Stimulated activated CD8-positive, alpha-beta memory T cell treated with anti-CD3 and anti-CD28 coated beads, Interleukin-4, amount 100 ng/mL, for 1 hour (primary cell): ENCODE results near the gene HOXC4.

Experiments
- DNase-seq, 2 donors: peaks; one replicate each; pipeline ENCODE4 v3.0.0-alpha.2; 2020; ENCODE audit warnings: low read depth in 2 of 2, low spot score in 1 of 2

The HOXC4 gene

DNA sequence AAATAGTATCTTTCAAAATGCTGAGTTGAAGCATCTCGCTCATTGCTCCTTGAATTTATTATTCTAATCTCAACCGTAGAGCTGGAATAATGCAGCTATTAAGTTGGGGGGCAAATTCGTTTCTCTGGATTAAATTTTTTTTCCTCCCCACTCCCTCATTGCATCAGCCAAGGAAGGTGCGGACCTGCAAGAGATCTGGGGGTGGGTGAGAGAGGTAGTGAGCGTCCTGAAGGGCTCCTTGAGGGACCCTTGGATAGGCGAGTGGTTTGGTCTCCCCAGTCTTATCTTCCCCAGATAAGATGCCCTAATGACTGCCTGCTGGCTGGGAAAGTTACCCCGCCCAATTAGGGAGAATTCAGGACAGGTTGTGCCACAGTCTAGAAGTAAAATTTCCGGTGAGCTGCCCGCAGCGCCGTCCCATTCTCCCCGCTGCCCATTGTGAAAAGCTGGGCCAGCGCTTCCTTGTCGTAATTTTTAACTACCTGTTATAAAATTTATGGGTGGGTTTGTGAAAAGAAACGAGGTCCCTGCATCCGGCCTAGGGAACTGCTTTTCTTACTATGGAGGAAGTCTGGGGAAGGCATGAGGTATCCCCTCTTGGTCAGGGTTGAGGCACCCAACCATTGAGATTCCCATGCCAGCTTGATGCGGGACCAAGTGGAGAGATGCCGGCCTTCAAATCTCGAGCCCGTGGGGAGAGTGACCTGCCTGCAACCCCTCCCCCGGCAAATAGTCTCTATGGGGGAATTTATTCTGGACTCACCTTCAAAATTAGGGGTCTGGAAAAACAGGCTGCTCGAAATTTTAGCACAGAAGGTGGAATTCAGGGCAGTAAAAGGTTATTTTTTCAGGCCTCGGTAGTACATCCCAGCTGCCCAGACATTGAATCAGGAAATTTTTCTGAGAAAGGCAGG is 38.4 kb upstream of the HOXC4 start:
- no peak for DNase-seq

DNA sequence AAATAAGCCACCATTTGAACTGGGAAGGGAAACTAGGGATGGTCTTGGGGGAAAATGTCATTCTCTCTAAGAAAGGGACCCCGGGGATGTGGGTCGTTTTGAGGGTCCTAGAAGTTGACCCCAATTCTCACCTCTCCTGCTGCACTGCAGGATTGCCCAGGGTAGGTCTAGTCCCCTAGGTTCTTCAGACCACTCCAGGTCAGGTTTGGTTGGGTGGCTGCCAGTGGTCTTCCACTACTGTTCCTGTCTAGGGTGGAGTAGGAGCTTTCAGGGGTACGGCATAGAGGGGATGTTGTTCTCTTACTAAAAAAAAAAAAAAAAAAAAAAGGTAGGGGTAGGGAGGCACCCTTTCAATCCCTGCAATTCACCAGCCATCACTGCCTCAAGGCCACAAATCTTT is 37.6 kb upstream of the HOXC4 start:
- DNase-seq = no peak

DNA sequence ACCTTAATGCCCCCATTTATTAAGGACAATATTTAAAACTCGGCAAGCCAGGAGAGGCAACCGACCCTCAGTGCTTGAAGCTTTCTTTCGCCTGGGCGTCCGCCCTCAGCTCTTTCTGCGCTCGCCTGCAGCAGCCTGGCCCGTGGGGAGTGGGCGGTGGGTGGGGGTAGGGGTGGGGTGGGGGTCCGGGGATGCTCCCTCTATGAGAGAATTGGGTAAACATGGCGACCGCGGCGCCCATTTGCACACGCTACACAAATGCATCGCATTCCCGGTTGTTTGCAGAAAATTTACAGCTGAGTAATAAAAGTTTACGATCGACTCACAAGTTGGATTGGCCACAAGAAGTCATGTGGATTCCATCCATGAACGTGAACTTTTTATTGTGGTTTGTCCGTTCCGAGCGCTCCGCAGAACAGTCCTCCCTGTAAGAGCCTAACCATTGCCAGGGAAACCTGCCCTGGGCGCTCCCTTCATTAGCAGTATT is 37.1 kb upstream of the HOXC4 start:
- DNase-seq = no peak

DNA sequence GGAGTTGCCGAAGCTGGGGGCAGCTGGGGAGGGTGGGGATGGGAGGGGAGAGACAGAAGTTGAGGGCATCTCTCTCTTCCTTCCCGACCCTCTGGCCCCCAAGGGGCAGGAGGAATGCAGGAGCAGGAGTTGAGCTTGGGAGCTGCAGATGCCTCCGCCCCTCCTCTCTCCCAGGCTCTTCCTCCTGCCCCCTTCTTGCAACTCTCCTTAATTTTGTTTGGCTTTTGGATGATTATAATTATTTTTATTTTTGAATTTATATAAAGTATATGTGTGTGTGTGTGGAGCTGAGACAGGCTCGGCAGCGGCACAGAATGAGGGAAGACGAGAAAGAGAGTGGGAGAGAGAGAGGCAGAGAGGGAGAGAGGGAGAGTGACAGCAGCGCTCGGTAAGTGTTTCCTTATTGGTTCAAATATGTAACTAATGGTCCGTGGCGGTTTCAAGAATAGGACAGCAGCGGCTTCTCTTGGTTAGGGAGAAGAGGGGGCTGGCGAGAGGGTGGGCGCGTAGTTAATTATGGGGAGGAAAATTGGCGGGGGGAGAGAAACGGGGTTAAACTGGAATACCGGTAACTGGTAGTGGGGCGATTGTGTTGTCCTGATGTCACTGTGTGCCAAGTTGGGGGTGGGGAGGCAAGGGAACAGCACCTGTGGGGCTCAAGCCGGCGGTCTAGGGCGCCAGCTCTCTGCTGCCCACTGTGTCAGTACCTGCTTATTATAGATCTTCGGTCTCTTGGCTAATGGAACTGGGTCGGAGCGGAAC is 36.4 kb upstream of the HOXC4 start:
- no peak for DNase-seq

DNA sequence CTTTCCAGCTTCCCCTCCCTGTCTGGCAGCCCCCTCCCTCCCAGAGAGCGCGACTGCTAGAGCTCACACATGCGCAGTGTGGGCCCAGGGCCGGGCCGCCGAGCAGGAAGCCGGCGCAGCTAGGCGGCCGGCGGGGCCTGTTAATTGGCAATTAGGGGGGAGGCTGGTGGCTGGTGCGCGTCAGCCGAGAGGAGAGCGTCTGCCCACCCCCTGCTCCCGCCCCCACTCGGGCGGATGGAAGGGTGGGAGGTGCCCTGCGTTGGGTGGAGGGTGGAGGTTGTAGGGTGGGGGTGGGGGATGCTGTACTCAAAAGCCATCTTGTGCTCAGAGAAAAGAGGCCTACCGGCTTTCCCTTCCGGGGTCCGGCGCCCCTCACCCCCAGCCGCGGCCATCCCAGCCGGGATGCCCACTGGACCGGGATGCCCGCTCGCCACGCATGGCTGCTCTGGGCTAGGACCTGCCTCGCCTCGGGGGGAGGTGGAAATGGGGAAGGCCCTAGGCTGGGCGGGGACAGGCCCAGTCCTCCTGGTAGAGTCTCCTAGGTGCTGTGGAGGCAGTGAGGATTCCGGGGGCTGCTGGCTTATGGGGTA is 35.7 kb upstream of the HOXC4 start:
- peak; percentile 26 to 55 for DNase-seq

DNA sequence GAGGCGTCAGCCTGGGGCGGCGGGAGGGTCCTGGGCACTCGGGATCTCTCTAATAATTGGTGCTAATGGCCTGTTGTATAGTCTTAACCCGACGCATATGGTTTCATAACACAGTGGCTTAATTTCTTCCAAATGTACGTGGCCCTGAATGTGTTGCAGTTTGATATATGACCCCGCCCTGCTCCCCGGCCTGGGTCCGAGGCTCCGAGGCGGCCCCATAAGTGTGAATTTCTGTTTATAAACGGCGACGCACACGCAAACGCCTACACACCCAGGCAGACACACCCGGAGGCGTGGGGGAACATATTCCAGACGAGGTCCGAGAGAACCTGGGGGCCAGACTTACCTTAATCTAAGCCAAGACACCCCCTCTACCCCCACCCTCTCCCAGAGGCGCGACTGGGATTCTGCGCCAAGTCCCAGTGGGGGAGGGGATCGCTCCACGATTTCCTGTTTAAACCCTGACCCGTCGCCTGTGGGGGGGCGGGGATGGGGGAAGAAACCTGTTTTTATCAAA is 35.1 kb upstream of the HOXC4 start:
- no peak for DNase-seq

- no peak for DNase-seq
These were observed 34.4 kb upstream of the HOXC4 start for GRCh38 chr12:54019091-54019811.

DNA sequence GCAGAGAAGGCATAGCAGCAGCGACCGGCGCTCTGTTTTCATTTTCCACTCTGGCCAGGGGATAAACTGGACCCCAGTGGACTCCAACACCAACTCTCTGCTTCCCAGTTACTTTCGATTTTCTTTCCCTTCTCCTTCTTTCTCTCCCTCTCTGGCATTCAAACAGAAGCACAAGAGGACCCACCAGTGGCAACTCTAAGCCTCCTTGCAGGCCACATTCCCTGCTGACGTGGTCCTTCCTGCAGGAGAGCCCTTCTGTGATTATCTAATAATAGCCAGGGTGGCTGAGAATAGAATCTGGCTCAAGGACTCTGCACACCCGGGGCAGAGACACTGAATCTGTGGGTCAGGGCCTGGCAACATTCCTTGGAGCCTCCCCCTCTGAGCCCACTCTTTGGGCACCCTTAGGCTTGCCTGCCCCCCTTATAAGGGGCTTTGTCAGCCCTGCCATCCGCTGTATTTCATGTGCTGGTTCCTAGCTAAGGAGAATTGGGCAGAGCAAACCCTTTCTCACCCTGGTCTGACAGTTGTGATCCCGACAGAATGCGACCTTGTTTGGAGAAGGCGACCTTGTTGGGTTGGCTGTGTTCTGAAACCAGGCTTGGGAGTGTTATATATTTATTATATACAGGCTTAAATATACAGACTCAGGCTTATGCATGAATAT is 33.6 kb upstream of the HOXC4 start:
- DNase-seq = no peak

- no peak for DNase-seq
These were observed 32.8 kb upstream of the HOXC4 start for GRCh38 chr12:54020591-54021405.

- no peak for DNase-seq
These were observed 32.1 kb upstream of the HOXC4 start for GRCh38 chr12:54021432-54022013.

GRCh38 chr12:54022960-54023884 is 30.4 kb upstream of the HOXC4 start:
- DNase-seq = no peak

DNA sequence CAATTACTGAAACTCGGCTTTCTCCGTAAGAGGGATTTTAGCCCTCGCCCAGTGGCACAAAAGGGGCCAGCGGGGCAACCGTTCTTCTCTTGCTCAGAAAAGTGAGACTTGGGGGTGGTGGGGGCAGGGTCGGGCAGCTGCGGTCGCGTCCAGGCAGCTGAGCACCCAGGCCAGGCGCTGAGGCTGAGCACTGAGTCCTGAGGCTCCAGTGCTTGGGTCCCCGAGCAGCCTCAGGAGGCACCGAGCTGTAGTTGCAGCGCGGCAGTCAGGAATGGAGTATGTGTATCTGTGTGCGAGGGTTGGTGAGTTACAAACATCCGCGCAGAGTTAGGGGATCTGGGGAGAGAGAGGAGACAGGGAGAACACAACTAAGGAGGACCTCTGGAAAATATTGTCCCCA is 29.5 kb upstream of the HOXC4 start:
- no peak for DNase-seq

GRCh38 chr12:54024581-54025305 is 28.9 kb upstream of the HOXC4 start:
- no peak for DNase-seq

DNA sequence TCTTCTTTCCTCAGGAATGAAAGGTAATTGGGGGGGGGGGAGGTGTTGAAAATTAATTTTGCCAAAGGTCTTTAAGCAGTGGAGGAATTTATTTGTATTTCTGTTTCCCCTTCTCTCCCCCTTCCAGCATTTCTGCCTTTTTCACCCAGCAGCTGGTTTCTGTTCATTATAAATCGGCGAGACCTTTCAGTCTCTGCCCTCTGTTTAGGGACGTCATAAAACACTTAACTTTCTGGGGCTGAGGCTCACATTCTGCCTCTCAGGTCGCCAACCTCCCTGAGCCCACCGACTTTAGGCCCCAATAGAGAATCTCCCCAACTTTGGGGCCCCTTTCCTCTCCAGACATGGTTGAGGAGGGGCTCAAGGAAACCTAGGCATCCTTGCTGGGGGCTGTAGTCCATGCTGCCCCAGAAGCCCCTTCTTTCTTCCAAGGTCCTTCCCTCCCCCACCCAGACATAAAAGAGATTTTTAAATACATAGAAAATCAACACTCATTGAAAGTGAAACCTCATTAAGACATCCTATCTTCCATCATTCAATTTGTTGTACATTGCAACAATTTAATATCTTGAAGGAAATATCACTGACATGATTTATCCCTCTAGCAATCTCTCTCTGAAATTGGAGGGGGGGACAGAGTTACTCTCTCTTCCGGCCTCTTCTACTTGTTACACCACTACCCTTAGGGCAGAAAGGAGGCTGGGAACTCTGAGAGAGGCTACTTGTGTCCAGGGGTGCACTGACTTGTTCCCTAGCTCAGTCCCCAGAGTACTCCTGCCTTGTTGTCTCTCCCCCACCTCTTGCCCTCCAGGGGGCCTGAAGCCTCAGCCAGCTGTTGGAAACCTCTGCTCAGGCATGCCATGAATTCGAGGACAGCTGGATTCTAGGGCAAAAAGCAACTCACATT is 27.9 kb upstream of the HOXC4 start:
- no peak for DNase-seq

DNA sequence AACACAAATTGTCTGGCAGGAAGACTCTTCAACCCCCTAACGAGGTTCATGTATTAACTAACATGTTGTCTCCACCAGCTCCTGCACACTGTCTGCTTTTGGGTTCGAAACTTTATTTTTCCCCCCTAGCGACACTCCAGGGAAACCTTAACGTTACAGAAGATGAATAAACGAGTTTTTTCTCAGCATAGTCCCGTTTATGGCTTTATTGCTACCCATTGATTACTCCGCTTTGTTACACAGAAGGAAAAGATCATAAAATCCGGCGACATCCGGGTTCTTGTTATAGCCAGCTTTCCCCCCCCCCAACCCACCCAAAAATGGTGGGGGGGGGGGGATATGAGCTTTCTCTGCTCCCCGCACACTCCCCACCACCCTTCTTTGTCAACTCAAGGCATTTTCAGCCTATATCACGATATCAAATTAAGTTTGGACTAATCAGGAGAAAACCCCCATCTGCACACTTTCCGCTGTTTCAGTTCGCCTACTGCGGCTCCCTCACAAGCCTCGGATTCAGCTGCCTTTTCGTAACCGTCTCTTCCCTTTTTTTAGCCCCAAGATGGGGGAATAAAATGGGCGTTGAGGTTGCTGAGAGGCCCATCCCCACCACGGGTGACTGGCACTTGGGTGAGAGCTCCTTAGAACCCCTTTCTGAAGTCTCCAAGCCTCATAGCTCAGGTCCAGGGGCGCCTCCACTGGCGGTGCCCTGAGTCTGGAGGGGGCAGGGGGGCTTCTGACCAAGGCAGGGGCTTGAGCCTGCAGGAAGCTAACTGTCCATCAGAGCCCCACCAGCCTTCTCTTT is 26.8 kb upstream of the HOXC4 start:
- no peak for DNase-seq

GRCh38 chr12:54027442-54027786 is 26.2 kb upstream of the HOXC4 start:
- DNase-seq = no peak
